HepG2 (cell line): ENCODE results near the gene MROH2A. TPM values are rescaled to one million over a fixed set of nuclear protein-coding genes. Genes with fewer than 3 reads are reported as not detected.

ENCODE experiments used
- ARID2 ChIP-seq: sonication (generic); formaldehyde crosslinking; IDR thresholded peaks from 2 replicates; pipeline ENCODE4 v1.8.1; 2022; ENCODE audit warnings: mild to moderate bottlenecking, missing genetic modification reagents, borderline replicate concordance
- ATF4 ChIP-seq, 2 experiments: fragments of 450-650 bp in 1 of 2; sonication (generic) in 1 of 2; formaldehyde crosslinking; IDR thresholded peaks; 2 replicates each; pipeline versions ENCODE4 v1.5.0 to v1.8.0; 2020 to 2022; ENCODE audit warnings: mild to moderate bottlenecking in 1 of 2, missing genetic modification reagents in 1 of 2
- ELF4 ChIP-seq: sonication (generic); formaldehyde crosslinking; IDR thresholded peaks from 2 replicates; pipeline ENCODE4 v1.5.0; 2020; ENCODE audit warnings: missing genetic modification reagents, mild to moderate bottlenecking, moderate library complexity, borderline replicate concordance
- HNRNPL ChIP-seq: fragments of 200-400 bp; formaldehyde crosslinking; IDR thresholded peaks from 2 replicates; pipeline ENCODE4 v1.6.1; 2017; ENCODE audit warnings: mild to moderate bottlenecking, low read depth, low read length
- PPARG ChIP-seq: conservative IDR thresholded peaks from 2 replicates; pipeline ENCODE4 v1.6.1; 2016; ENCODE audit warnings: missing biosample characterization, missing genetic modification reagents
- RBM39 ChIP-seq: fragments of 200-400 bp; formaldehyde crosslinking; IDR thresholded peaks from one replicate; pipeline ENCODE4 v1.6.1; 2018; ENCODE audit warnings: antibody characterized with exemption, mild to moderate bottlenecking, low read depth, low read length; ENCODE audit not compliant: poor library complexity, severe bottlenecking
- SMC3 ChIP-seq: IDR thresholded peaks from 2 replicates; pipeline ENCODE4 v1.6.1; 2011; ENCODE audit warnings: low read length, improper control_type of control experiment
- STAT6 ChIP-seq: sonication (generic); formaldehyde crosslinking; IDR thresholded peaks from 2 replicates; pipeline ENCODE4 v1.4.0; 2020; ENCODE audit warnings: missing genetic modification reagents, mild to moderate bottlenecking, borderline replicate concordance
- THAP7 ChIP-seq: sonication (generic); formaldehyde crosslinking; IDR thresholded peaks from 2 replicates; pipeline ENCODE4 v1.8.1; 2023; ENCODE audit warnings: mild to moderate bottlenecking, missing genetic modification reagents
- ZFX ChIP-seq: sonication (generic); formaldehyde crosslinking; IDR thresholded peaks from 2 replicates; pipeline ENCODE4 v1.4.0; 2020; ENCODE audit warnings: mild to moderate bottlenecking, low read depth, missing genetic modification reagents, moderate library complexity
- ZNF317 ChIP-seq: sonication (generic); formaldehyde crosslinking; IDR thresholded peaks from 2 replicates; pipeline ENCODE4 v1.5.0; 2020; ENCODE audit warnings: mild to moderate bottlenecking, missing genetic modification reagents
- ZNF441 ChIP-seq: sonication (generic); formaldehyde crosslinking; IDR thresholded peaks from 2 replicates; pipeline ENCODE4 v1.7.0; 2021; ENCODE audit warnings: missing genetic modification reagents, borderline replicate concordance
- ZNF660 ChIP-seq: sonication (generic); formaldehyde crosslinking; IDR thresholded peaks from 2 replicates; pipeline ENCODE4 v1.5.1; 2020; ENCODE audit warnings: mild to moderate bottlenecking, low read depth, missing genetic modification reagents, borderline replicate concordance
- ZNF713 ChIP-seq: sonication (generic); formaldehyde crosslinking; IDR thresholded peaks from 2 replicates; pipeline ENCODE4 v1.4.0; 2020; ENCODE audit warnings: mild to moderate bottlenecking, missing genetic modification reagents
- polyA plus RNA-seq, 8 experiments: library from polyadenylated mRNA; depleted of rRNA in 3 of 8; stranded (reverse) in 7 of 8; unstranded in 1 of 8; fragments of >200 nt; fragmentation: Illumina TruSeq in 4 of 8; extraction: Trizol in 4 of 8; gene quantifications; 2 replicates each; pipeline versions ENCODE4 v1.2.1 to v1.2.3, GENCODE V29; 2011 to 2016; ENCODE audit warnings: low read depth in 4 of 8, missing spikeins in 1 of 8, mixed read lengths in 1 of 8; ENCODE audit not compliant: insufficient read depth in 1 of 8
- total RNA-seq, 5 experiments: library from RNA; depleted of rRNA; stranded (reverse); fragments of >200 nt; fragmentation: Illumina TruSeq; extraction: Trizol; gene quantifications; 2 replicates each; pipeline ENCODE4 v1.2.3, GENCODE V29; 2016; ENCODE audit warnings: low read depth in 1 of 5
- TF ChIP-seq, protein P1 (sequence below): fragments of 450-650 bp; IDR thresholded peaks from 2 replicates; pipeline ENCODE4 v1.6.1; 2017
- TF ChIP-seq, protein P2 (sequence below): sonication (generic); formaldehyde crosslinking; IDR thresholded peaks from 2 replicates; pipeline ENCODE4 v1.8.0; 2022; ENCODE audit warnings: missing genetic modification reagents, mild to moderate bottlenecking, moderate library complexity, borderline replicate concordance

Gene MROH2A
- total and polyA plus RNA-seq, 2 of the 13 experiments (the other 11 are each of a cell fraction or from before 2014, with no cell fraction given), result 0.03 to 0.04 TPM

DNA sequence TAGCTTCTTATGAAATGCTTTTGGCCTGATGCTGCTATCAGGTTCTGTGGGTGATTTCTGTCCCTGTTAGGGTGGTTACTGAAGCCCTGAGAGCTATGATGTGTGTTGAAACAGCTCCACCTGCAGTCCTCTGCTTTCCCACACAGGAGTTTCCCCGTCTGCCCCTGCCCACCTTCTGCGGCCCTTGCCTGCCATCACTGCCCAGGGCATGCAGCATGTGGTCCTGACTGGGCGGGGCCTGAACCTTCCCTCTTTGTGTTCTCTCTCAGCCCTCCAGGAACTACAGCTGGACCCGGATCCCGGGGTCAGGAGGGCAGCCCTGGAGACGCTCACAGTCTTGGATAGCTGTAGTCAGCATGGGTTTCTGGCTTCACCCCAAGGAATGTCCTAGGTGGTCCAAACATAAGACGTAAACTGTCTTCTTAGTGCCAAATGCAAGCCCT lies 54.8 kb downstream of the MROH2A start (continued):
- TF ChIP-seq, protein P1, sequence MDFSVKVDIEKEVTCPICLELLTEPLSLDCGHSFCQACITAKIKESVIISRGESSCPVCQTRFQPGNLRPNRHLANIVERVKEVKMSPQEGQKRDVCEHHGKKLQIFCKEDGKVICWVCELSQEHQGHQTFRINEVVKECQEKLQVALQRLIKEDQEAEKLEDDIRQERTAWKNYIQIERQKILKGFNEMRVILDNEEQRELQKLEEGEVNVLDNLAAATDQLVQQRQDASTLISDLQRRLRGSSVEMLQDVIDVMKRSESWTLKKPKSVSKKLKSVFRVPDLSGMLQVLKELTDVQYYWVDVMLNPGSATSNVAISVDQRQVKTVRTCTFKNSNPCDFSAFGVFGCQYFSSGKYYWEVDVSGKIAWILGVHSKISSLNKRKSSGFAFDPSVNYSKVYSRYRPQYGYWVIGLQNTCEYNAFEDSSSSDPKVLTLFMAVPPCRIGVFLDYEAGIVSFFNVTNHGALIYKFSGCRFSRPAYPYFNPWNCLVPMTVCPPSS, result no peak
- TF ChIP-seq ZFX (CRISPR knock-in tag), result no peak
- no peak for TF ChIP-seq STAT6
- TF ChIP-seq ZNF441 (CRISPR knock-in tag), result 0 out of 2 replicates have a peak, but pooled peaks have one; percentile 12
- no peak for TF ChIP-seq THAP7 (CRISPR knock-in tag)
- TF ChIP-seq ELF4, result no peak
- no peak for TF ChIP-seq ATF4 (CRISPR knock-in tag; IDR thresholded peaks at IDR 0.05)
- TF ChIP-seq RBM39, result no peak
- TF ChIP-seq ZNF317 (CRISPR knock-in tag), result no peak
- TF ChIP-seq ZNF660 (CRISPR knock-in tag), result no peak
- peak; percentile 69; the same call in 1 of the 2 replicates for TF ChIP-seq SMC3
- TF ChIP-seq PPARG, result no peak
- no peak for TF ChIP-seq ARID2 (CRISPR knock-in tag)
- 0 out of 2 replicates have a peak, but pooled peaks have one; percentile 59 for TF ChIP-seq HNRNPL
- no peak for TF ChIP-seq ZNF713
- TF ChIP-seq, protein P2, sequence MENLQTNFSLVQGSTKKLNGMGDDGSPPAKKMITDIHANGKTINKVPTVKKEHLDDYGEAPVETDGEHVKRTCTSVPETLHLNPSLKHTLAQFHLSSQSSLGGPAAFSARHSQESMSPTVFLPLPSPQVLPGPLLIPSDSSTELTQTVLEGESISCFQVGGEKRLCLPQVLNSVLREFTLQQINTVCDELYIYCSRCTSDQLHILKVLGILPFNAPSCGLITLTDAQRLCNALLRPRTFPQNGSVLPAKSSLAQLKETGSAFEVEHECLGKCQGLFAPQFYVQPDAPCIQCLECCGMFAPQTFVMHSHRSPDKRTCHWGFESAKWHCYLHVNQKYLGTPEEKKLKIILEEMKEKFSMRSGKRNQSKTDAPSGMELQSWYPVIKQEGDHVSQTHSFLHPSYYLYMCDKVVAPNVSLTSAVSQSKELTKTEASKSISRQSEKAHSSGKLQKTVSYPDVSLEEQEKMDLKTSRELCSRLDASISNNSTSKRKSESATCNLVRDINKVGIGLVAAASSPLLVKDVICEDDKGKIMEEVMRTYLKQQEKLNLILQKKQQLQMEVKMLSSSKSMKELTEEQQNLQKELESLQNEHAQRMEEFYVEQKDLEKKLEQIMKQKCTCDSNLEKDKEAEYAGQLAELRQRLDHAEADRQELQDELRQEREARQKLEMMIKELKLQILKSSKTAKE (CRISPR knock-in tag), result no peak
